ENCODE results near the gene CCNJL.
"Not testable (repeated sequence)": the region's sequence is repeated elsewhere in the genome, so short reads cannot be mapped to it uniquely, and the experiment has no call there.

The CCNJL gene

GRCh38 chr5:160260881-160261815, 51.2 kb downstream of the CCNJL start:
- no peak for DNase-seq (ENCODE audit: low spot score)

GRCh38 chr5:160260006-160260775, 52.2 kb downstream of the CCNJL start:
- no peak for DNase-seq (ENCODE audit: low spot score)

GRCh38 chr5:160259341-160259740, 53.0 kb downstream of the CCNJL start:
- DNase-seq (ENCODE audit: low spot score) = no peak

GRCh38 chr5:160254706-160255105, 57.7 kb downstream of the CCNJL start:
- DNase-seq (ENCODE audit: low spot score) = no peak

DNA sequence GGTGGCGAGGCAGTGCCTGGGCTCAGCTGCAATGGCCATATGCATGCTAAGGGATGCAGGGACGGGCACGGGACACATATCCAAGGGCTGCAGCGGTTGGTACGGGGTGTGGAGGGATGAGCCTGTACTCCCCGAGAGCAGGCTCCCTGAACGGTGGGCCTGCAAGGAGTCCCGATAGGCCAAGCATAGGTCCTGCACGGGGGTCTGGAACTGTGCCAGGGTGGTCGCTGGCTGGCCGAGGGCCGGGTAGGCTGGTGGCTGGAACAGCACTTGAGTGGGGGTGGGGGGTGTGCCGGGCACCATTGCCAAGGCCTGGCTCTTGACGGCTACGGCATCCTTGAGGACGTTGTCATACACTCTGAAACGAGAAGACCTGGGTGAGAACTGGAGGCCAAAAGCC, 58.9 kb downstream of the CCNJL start:
- no peak for DNase-seq (ENCODE audit: low spot score)

DNA sequence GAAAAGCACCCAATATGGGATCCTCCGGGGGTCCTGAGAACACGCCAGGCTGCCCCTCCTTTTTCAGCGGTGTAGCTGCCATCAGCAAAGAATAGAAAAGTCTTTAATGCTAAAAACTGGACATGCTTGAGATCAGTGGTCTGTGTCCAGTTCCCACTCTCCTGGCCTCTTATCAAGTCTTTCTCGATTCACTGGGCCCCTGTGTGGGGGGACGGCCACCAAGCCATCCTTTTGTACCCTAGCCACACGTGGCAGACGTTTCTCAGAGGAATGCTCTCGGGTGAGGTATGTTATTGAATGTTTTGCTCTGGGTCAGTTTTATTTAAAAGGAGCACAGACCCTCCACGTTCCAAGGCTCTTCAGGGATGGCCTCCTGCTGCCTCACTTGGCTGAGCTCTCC, 59.4 kb downstream of the CCNJL start:
- no peak for DNase-seq (ENCODE audit: low spot score)

GRCh38 chr5:160251406-160252155, 60.8 kb downstream of the CCNJL start:
- no peak for DNase-seq (ENCODE audit: low spot score)

DNA sequence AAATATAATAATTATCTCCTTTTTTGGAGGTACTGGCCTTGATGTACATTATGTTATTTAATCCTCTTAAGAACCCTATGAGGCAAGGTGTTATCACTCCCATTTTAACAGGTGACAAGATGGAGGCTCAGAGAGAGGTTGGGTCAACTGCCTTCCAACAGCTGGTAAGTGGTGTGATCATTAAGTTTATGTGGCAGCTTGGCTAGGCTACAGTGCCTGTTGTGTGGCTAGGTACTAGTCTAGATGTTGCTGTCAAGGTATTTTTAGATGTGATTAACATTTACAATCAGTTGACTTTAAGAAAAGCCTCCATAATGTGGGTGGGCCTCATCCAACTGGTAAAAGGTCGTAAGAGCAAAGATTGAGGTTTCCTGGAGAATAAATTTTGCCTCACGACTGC, 61.5 kb downstream of the CCNJL start:
- DNase-seq (ENCODE audit: low spot score) = no peak

GRCh38 chr5:160250226-160250625, 62.1 kb downstream of the CCNJL start:
- DNase-seq (ENCODE audit: low spot score) = no peak

- not testable (repeated sequence) for DNase-seq (ENCODE audit: low spot score)
Observed at GRCh38 chr5:160249570-160249969, 62.8 kb downstream of the CCNJL start.

GRCh38 chr5:160245506-160246086, 66.8 kb downstream of the CCNJL start:
- DNase-seq (ENCODE audit: low spot score) = no peak

- DNase-seq (ENCODE audit: low spot score) = no peak
Observed at GRCh38 chr5:160242145-160242544, 70.2 kb downstream of the CCNJL start.

DNA sequence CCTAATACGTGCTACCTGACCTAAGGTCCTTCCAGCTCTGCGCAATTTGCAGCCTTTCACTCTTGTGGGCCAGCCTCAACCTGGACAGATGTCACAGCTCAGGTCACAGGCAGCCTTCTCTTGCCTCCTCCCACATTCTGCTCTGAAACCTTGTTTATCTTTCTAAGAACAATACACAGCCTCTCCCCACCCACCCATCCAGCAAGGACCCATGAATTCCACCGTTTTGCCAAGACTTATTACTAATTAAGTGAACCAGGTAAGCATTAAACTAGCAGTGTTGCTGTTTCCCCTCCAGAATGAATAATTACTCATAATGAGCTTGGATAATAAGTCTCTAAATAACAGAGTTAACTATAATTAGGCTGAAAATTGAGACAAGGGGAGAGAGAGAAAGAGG, 72.0 kb downstream of the CCNJL start:
- DNase-seq (ENCODE audit: low spot score) = no peak

DNA sequence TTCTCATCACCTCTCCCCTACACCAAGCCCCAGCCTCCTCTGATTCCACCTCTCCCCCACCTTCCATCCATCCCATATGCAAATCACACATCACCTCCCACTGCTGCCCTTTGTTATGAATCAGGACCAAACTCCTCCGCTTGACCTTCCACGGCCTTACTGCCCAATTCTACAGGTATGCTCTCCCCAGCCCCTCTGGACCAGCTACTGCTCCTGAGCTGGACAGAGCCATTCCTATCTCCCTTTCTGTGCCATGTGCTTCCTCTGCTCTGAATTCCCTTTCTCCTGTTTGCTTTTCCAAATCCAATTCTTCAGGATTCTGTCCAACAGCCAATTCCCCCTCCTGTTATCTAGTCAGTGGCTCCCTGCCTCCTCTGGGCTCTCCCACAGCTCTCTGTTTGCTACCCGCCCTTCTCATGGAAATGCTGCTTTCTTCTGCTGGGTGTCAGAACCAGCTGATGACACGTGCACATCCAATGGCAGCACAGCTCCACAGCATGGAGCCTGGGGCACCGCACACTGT, 74.7 kb downstream of the CCNJL start:
- DNase-seq (ENCODE audit: low spot score) = no peak

GRCh38 chr5:160235731-160236130, 76.6 kb downstream of the CCNJL start:
- DNase-seq (ENCODE audit: low spot score) = no peak

DNA sequence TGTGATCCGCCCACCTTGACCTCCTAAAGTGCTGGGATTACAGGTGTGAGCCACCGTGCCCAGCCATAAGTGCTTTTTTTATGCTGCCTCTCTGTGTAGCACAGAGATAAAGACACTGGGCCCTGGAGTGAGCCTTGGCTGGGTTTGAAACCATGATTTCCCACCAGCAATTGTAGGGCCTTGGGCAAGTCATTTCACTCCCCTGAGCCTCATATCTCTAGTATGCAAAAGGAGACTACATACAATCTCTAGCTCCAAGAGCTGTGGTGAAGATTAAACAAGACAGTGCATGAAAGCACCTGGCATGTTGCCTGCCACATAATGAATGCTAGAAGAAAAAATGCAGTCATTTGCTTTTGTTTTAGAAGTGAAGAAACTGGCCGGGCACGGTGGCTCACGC, 79.1 kb downstream of the CCNJL start:
- no peak for DNase-seq (ENCODE audit: low spot score)

- DNase-seq (ENCODE audit: low spot score) = no peak
Observed at GRCh38 chr5:160231783-160232342, 80.5 kb downstream of the CCNJL start.

GRCh38 chr5:160230686-160231527, 81.5 kb downstream of the CCNJL start:
- no peak for DNase-seq (ENCODE audit: low spot score)

DNA sequence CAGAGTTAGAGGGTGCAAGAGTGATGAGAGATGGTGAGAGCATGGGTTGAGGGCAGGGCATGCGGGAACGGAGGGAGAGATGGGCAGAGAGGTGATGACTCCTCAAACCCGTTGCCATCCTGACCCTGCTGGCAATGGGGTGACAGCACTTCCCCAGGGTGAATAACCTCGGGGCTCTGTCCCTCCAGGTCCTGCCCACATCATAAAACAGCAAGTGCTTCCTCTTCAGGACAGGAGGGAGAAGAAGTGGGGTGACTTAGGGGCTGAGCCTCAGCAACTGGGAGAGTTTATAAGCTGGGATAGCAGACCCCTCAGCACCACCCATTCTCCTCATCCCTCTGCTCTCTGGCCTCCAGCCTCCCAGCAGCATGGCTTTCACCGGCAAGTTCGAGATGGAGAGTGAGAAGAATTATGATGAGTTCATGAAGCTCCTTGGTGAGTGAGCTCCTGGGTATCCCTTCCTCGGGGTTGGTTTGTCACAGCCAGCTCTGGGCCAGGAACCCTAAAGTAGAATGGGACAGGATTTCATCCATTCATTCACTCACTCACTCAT, 83.1 kb downstream of the CCNJL start, which contains the start of gene FABP6:
Gene FABP6, plus strand, starts transcription at position 317 of the 553 bp plus-strand sequence. Its CDS starts 52 bp downstream, at position 369.
- DNase-seq (ENCODE audit: low spot score) = no peak

DNA sequence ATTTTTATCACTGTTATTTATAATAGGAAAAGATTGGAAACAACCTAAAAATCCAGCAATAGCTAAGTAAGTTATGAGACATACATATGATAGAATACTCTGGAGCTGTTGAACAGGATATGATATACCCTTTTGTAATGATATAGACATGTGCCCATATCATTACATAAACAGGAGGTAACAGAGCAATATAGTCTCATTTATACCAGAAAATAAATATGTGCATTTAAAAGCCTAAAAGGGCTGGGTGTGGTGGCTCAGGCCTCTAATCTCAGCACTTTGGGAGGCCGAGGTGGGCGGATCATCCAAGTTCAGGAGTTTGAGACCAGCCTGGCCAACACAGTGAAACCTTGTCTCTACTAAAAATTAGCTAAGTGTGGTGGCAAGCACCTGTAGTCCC, 85.4 kb downstream of the CCNJL start:
- DNase-seq (ENCODE audit: low spot score) = no peak

Measured in CD4-positive, alpha-beta T cell treated with Interleukin-2 at 100 ng/mL for 4 hours (primary cell).